ENCODE measurements around the gene YWHAH.

DNA sequence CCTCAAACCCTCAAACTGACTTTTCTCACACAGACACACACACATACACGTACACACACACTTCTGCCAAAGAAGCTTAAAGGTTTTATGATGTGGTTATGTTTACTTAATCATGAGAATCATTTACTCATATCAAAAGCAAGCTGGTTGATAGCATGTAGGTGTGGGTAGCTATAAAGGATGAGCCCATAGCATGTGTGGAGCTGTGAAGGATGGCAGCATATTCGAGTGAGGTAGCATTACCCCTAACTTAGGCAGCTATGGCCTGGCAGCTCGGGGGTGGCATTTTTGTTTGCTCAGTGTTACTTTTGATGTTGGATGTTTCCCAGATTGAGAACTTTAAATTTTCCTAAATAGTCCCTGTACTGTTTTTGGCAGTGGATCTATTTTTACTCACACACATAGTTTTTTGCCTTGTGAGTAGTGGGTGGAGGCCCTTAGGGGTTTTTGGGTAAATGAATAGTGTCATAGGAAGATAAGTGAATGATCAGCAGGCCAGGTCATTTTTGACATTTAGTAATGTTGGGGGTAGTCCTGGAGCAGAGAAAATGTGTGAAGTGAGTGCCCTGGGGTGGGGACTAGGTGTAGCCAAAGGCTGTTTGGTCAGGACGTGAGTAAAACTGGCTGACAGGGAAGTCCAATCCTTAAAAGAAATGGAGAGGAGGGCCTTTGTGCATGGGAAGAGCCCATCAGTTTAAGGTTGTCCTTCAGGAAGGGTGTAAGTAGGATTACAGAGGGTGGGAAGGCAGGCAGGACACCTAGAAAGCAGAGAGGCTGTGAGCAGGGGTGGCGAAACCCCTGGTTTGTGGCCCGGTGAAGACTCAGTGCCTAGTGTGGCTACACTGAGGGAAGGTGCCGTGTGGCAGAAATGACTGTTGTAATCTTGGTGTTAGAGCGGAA, 7.1 kb downstream of the YWHAH start:
- TF ChIP-seq ZFP36 (IDR thresholded peaks at IDR 0.05; ENCODE audit: borderline replicate concordance, partially characterized antibody) (no peak), SMC3 (IDR thresholded peaks at IDR 0.05) (no peak), CBX2 (IDR thresholded peaks at IDR 0.05; ENCODE audit: borderline replicate concordance, low read depth) (no peak), ZSCAN20 (CRISPR knock-in tag; IDR thresholded peaks at IDR 0.05) (no peak), NR3C1 (IDR thresholded peaks at IDR 0.05) (no peak), POLR2A (IDR thresholded peaks at IDR 0.05; ENCODE audit: low read length) (no peak), CHD2 (IDR thresholded peaks at IDR 0.05; ENCODE audit: low read length, partially characterized antibody) (no peak), PHF8 (IDR thresholded peaks at IDR 0.05; ENCODE audit: borderline replicate concordance, low read depth) (no peak), HOXA7 (CRISPR knock-in tag; IDR thresholded peaks at IDR 0.05) (no peak)
- TF ChIP-seq, protein P1, sequence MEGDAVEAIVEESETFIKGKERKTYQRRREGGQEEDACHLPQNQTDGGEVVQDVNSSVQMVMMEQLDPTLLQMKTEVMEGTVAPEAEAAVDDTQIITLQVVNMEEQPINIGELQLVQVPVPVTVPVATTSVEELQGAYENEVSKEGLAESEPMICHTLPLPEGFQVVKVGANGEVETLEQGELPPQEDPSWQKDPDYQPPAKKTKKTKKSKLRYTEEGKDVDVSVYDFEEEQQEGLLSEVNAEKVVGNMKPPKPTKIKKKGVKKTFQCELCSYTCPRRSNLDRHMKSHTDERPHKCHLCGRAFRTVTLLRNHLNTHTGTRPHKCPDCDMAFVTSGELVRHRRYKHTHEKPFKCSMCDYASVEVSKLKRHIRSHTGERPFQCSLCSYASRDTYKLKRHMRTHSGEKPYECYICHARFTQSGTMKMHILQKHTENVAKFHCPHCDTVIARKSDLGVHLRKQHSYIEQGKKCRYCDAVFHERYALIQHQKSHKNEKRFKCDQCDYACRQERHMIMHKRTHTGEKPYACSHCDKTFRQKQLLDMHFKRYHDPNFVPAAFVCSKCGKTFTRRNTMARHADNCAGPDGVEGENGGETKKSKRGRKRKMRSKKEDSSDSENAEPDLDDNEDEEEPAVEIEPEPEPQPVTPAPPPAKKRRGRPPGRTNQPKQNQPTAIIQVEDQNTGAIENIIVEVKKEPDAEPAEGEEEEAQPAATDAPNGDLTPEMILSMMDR (IDR thresholded peaks at IDR 0.05): no peak
- TF ChIP-seq, protein P2, sequence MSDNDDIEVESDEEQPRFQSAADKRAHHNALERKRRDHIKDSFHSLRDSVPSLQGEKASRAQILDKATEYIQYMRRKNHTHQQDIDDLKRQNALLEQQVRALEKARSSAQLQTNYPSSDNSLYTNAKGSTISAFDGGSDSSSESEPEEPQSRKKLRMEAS (IDR thresholded peaks at IDR 0.05): no peak
- TF ChIP-seq, protein P3, sequence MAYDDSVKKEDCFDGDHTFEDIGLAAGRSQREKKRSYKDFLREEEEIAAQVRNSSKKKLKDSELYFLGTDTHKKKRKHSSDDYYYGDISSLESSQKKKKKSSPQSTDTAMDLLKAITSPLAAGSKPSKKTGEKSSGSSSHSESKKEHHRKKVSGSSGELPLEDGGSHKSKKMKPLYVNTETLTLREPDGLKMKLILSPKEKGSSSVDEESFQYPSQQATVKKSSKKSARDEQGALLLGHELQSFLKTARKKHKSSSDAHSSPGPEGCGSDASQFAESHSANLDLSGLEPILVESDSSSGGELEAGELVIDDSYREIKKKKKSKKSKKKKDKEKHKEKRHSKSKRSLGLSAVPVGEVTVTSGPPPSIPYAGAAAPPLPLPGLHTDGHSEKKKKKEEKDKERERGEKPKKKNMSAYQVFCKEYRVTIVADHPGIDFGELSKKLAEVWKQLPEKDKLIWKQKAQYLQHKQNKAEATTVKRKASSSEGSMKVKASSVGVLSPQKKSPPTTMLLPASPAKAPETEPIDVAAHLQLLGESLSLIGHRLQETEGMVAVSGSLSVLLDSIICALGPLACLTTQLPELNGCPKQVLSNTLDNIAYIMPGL (CRISPR knock-in tag; IDR thresholded peaks at IDR 0.05; ENCODE audit: borderline replicate concordance): no peak

All from A549 (cell line).